ENCODE data around the gene RALGAPA2.

DNA sequence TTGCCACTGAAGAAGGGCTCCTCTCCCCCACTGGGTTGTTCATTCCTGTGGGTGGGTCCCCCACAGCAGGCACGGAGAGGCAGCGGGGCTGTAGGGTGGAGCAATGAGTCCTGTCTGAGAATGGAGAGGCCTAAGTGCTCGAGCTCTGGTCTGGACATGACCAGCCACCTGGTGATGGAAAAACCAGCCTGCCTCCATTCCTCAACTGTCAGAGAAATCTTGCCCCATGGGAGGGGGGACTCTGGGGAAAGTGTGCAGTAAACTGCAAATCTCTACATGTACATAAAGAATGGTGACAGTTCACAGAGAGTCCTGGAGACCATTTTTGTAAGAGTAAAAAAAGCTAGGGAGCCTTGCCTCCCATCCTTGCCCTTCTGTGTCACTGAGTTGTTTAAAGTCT, 310.5 kb downstream of the RALGAPA2 start:
- no peak for TF ChIP-seq EZH2phosphoT487 (IDR thresholded peaks at IDR 0.05; ENCODE audit: insufficient read depth, low read depth)
- no peak for TF ChIP-seq EZH2 (IDR thresholded peaks at IDR 0.05; ENCODE audit: insufficient read depth, poor library complexity, severe bottlenecking)

Measured in GM23248 (cell line).